Effector CD4-positive, alpha-beta T cell (primary cell): ENCODE measurements around the gene TTR.

ENCODE experiments used
- DNase-seq: peaks from one replicate; pipeline ENCODE4 v3.0.0-alpha.2; 2020

The TTR gene

DNA sequence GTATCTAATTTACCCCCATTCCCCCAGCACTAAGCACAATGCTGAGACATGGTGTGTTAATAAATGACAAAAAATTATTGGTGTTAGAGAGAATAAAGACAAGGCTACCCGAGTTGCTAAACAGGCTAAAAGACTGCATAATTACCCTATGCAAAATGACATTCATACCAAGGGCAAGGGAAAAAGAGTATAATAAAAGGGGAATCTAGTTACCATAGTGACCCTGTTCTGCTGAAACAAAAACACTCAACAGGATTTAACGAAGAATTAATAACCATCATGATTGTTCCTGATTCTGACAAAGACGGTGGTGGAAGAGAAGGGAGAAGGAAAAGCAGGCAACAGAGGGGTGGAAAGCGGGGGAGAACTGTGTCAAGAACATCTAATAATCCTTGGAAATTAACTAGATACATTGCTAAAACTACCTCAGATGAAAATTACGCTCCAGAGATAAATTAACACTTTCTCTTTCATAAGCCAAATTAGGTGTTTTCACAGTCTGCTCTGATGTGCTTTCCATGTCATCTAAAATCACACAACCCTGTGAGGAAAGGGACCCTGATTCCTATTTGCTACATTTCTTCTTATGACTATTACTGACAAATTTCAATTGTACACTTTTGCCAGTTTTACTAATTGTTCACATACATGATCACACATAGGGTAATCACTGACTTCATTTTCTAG, 25.5 kb downstream of the TTR start:
- DNase-seq: no peak

DNA sequence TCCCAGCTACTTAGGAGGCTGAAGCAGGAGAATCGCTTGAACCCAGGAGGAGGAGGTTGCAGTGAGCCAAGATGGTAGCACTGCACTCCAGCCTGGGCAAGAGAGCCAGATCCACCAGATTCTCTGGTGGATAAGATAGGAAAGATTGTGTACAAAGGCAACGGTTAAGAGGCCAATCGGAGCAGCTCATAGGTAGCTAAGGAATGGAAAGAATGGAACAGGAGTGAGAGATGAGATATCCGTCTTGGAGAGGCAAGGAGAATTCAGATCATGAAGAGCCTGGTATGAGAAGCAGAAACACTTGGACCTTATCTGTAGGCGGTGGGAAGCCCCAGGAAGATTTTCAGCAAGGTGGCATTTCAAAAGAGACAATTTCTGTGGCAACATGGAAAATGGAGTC, 27.1 kb downstream of the TTR start:
- DNase-seq: no peak

DNA sequence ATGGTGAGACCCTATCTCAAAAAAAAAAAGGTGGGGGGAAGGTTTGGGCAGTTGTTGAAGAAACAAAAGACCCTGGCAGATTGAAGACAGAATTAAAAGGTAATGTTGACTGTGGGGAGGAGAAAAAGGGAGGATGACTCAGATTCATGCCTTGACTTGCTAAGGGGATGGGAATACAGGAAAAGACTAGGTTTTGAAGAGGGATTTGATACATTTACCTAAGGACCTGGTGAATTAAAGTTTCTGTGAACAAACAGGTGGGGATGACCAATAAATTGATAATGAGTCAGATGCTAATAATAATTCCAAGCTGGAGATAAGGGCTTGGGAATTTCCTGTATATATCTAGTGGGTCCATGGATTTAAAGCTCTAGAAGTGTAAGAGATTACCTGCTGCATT, 27.6 kb downstream of the TTR start:
- no peak for DNase-seq

DNA sequence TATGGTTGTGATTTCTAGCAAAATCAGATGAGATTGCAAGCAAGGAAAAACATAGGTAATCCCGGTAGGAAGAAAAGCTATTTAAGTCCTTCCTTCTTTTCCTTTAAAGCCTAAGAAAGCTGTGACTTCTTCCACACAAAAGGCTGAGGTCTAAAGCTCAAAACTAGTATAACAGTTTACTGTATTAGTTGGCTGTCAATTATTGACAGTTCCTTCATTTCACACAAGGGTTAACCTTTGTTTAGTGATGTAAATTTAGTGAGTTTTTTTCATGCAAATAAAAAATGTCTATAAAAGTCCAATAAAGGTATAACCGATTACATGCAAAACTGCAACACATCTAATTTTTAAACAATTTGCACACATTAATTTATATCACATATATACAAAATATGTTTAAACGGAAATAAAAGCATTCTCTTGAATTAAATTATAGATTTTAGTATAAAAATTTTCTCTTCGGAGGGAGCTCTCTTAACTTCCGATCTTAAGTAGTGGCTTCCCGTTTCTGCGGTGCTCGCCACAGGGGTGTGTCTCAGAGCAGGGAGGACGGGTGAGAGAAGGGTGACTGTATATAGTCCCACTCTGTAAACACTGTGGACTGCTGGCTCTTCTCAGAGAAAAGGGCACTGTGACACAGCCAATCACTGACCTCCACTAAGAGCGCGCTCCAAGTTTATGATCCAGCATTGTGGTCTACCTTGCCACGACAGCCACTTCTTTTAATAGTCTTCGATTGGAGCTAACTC, 33.4 kb downstream of the TTR start:
- no peak for DNase-seq

DNA sequence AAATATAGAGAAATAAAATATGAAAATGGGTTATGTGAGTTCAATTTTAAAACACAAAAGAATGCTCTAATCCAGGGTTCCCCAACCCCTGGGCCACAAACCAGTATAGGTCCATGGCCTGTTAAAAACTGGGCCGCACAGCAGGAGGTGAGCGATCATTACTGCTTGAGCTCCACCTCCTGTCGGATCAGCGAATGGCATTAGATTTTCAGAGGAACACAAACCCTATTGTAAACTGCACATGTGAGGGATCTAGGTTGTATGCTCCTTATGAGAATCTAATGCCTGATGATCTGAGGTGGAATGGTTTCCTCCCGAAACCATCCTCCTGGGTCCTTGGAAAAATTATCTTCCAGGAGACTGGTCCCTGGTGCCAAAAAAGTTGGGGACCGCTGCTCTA, 34.7 kb downstream of the TTR start:
- no peak for DNase-seq

DNA sequence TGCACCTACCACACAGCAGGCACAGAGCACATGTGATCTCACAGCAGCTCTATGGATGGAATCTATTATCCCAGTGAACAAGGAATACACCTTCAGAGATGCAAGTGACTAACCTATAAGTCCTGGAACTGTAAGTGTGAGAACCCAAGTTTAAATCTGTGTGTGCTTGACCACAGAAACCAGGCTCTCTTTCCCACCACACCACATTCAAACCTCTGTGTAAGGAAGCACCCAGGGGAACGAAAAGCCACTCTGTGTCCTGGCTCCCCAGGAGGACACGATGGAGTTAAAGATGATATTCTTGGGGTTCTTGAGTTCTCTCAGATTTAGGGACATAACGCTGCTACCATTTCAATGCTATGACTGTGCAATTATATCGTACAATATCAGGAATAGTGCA, 38.9 kb downstream of the TTR start:
- DNase-seq: no peak

DNA sequence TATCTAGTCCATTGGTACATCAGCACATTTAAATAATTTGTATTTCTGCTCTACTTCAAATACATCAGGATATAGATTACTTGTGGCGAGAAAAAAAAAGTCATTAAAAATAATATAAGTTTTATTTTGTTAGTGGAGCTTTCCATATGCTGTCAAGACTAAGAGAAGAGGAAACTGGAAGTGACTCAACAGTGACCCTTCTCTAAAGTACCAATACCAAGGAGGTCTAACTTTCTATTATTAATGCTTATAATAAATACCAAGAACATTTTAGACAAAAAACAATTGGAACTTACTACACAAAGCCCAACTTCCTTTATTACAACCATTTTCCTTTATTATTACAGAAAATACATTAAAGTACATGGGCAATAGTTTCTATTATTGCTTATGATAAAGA, 39.8 kb downstream of the TTR start:
- no peak for DNase-seq

DNA sequence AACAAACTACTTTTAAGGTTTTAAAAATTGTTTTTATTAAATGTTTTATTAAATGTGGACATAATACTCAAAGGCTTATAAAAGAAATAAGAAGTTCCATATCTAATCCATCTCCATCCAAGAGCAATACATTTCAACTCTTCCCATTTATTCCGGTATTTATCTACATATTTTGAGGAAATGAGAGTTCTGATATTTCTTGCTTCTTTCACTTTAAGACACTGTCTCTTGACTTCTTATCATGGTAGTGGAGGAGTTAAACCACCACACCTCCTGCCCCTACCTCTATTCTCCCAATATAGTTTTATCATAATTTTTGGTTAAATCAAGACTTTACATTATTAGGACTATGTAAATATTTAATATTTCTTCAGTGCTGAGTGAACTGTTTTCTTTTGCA, 40.7 kb downstream of the TTR start:
- DNase-seq: no peak

DNA sequence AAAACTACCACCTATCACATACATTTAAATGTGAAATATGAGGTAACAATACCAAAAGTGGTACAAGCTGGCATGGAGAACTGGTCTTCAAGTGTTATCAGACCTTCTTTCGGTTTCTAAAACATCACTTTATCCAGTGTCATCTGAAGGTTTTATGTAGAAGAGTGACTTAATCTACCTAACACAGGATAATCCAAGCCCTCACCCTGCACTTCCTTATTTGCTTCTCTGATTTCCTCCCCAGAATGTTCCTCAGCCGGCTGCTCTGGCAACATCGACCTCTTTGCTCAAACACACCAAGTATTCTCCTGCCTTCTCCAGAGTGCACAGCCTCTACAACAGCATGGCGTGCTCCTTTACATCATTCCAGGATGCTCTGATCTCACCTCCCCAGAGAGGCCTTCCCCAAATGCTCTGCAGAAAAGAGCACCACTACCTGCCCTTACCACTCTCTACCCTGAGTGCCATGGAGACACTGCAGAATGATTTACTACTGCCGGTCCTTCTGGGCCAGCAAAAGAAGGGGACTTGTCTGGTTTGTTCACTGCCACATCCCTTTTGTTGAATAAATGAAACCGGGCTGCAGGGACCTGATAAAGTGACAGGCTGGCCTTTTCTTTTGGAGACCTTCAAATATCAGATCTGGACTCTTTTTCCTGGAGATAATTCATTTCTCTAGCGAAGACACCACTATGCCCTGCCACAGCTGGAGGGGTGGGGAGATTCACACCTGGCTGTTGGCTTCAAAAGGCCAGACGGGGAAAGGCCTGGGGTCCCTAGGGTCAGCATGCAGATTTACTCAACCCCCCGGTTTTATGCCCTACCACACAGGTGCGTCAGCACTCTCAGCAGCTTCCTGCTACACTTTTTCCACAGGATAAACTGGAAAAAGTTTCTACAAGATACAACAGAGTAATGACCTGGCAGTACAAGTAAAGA, 42.0 kb downstream of the TTR start:
- no peak for DNase-seq

DNA sequence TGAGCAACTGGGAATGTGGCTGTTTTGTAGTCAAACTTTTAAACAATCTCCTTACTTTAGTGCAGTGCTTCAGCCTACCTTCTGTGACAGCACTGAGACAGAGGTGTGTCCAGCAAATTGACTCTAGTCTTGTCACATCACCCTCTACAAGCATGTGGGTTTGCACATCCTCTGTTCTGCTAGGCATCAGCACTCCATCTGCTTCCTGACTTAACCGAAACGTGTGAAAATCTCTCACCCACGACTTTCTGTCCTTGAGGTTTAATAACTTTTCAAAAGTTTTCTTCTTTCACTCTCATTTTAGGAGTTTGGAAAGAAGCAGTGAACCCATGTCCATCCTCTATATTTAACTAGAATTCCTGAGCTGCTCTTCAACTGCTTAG, 42.6 kb downstream of the TTR start:
- DNase-seq: no peak

DNA sequence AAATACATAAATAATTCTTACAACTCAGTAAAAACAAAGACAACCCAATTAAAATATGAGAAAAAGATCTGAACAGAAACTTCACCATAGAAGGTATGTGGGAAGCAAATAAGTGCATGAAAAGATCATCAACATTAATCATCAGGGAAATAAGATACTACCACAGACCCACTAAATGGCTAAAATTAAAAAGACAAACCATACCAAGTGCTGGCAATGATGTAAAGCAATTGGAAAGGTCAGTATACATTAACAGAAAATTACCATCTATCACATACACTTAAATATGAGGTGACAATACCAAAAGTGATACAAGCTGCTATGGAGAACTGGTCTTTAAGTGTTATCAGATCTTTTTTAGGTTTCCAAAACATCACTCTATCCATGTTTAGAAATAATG, 44.7 kb downstream of the TTR start:
- DNase-seq: no peak

DNA sequence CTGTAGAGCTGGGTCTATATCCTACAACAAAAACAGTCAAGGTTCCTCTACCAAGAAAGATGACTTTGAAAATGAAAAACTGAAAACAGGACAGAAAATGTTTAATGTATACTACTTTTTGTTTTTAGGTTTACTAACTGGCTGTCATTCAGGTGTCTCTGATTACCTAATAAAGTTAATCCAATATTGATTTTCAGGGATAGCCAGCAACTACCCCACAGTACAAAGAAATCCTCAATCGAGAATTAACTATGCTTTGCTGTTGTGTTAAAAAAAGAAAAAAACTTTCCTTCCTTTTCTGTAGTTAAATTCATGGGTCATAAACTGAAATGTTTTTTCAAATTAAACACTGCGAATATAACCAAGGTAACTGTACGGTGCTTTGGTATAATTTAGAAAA, 45.8 kb downstream of the TTR start:
- no peak for DNase-seq

DNA sequence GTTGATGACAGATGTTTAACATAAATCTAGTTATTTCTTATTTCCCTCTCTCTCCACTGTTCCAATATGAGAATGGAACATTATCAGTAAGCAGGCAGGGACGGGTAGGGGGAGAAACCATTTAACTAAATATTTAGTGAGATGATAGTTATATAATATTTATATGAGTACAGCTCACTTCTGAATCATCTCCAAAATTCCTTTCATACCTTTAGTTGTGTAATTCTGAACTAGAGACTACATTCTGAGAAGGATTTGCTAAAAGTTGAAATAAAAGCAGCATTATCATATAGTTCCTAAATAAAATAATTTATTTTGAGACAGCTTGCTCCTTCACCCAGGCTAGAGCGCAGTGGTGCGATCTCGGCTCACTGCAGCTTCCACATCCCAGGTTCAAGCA, 51.3 kb downstream of the TTR start:
- no peak for DNase-seq

DNA sequence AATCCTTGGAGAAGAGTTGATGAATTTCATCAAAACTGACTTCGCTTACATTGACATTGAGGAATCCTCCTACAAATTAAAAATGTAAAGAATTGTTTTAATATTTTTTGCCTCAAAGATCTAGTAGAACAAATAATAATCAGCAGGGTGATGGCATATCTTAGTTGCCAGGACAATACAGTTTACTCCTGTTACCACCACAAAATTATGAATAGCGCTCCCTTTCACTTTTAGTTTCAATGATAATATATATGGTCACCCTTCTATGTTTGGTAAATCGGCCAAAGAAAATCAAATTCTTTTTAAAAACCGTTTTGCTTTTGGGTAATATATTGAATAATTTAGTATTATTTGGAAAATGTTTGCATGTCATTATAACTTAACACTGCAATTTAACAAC, 53.7 kb downstream of the TTR start:
- DNase-seq: no peak

DNA sequence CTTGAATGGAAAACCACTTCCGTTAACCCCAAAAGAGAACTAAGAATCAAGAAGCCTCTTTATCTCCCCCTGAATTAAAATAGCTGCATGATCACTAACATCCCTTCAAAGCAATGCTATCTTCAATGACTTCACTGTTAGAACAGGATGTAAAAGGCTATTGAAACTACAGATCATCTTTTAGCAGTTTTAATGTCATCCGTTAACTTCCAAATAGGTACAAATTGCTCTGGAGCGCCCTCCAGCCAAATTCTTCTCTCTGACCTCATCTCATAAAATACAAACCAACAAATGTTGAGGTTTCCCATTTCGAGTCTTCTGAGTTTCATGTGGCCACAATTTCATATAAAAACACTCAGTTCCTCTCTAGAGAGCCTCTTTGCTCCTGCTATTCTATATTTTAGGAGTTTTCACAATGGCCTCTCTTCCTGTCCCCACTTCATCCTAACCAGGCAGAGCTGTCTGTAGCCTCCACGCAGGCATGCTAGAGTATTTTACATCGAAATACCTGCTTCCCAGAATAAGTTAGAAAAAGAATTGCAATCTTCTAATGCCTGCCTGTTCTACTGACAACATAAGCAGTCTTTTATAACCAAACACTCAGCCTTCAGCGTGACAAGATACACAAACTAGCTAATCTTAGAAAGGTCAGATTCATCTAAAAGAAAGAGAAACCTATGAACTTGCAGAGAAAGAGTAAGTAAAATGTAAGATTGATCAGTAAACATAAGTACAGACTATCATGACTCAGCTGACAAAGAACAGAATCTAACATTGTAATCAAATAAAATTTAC, 54.9 kb downstream of the TTR start:
- DNase-seq: no peak

DNA sequence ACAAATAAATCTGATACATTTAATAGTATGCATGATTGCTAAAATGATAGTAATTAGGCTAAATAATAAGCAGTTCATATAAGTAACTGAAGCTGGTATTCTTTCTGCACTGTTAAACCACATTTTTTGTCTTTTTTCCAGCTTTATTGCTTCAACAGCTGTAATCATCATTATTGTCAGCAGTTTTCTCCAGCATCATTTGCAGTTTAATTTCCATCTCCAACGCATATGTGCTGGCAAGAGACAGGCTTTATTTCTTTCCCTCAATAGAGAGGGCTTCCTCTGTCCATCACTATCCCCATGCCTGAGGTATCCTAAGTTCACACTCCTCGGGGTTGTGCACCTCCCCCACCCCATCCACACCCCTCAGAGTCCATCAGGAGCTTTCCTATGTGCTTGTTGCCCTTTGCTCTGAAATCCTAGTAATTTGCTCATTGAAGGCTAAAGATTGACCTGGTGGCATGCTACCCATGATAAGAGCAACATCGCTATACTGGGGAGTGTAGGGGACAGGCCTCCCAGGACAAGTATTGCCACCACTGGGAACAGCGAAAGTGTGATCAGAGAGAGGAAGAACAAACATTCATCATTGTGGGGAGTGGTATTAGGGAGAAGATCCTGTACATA, 55.6 kb downstream of the TTR start:
- no peak for DNase-seq
